Mammary epithelial cell (primary cell): ENCODE results near the gene TMEM207.

Source experiments
- CTCF ChIP-seq, 2 donors: IDR thresholded peaks in 1 of 2; conservative IDR thresholded peaks in 1 of 2; 2 replicates each; pipeline ENCODE4 v1.5.1; 2011 to 2012; ENCODE audit warnings: inconsistent platforms in 2 of 2, low read length in 2 of 2, mild to moderate bottlenecking in 2 of 2, control low read depth in 1 of 2, low read depth in 1 of 2; ENCODE audit not compliant: insufficient read depth in 1 of 2; ENCODE audit errors: extremely low read depth in 1 of 2
- EZH2 ChIP-seq: IDR thresholded peaks from 2 replicates; pipeline ENCODE4 v1.6.1; 2012; ENCODE audit warnings: low read length, inconsistent platforms, borderline replicate concordance

DNA sequence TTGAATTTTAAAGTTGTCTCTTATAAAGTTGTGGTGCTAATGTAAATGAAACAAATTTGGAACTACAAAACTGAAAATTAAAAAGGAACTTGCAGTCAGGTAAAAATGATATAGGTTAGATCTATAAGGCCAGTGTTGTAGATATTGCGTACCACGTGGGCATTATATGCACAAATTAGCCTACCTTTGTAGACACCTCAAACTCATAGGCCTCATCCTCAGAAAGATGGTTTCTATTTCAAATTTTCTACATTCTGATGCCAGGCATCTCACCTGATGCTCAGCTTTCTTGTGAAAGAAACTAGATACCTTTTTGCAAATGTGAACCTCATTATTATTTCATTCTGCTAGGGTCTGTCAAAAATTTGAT is 25.6 kb downstream of the TMEM207 start:
- no peak for TF ChIP-seq CTCF (conservative IDR thresholded peaks at IDR 0.05 in 1 of 2, IDR thresholded peaks at IDR 0.05 in 1 of 2; ENCODE audit: extremely low read depth in 1 of 2, insufficient read depth in 1 of 2, low read depth in 1 of 2, low read length in 2 of 2)
- TF ChIP-seq EZH2 = no peak
